Epithelial cell of proximal tubule (primary cell): ENCODE data around the gene CFAP20. TPM values are rescaled to one million over a fixed set of nuclear protein-coding genes. Genes with fewer than 3 reads are reported as not detected.
A peak's percentile ranks its signal among the peaks of the same experiment; 100 is the strongest.

Experiments
- DNase-seq: peaks from one replicate; pipeline ENCODE4 v3.0.0-alpha.2; 2011; ENCODE audit warnings: low read depth
- H3K4me3 ChIP-seq: 2 replicates; pipeline ENCODE4 v1.5.1; 2011; ENCODE audit warnings: low read depth, mild to moderate bottlenecking, low read length
- total RNA-seq: library from RNA; depleted of rRNA; stranded (reverse); fragments of >200 nt; gene quantifications from 2 replicates; pipeline ENCODE4 v1.2.3, GENCODE V29; 2015
- TF ChIP-seq, protein P1 (sequence below): conservative IDR thresholded peaks from 2 replicates; pipeline ENCODE4 v1.5.1; 2012; ENCODE audit warnings: low read depth, mild to moderate bottlenecking, low read length

Gene CFAP20
- total RNA-seq, 1 donor from 2014 or later: 38.6 TPM

- no peak for DNase-seq
- no peak overlapping the region for H3K4me3 ChIP-seq
- TF ChIP-seq, protein P1, sequence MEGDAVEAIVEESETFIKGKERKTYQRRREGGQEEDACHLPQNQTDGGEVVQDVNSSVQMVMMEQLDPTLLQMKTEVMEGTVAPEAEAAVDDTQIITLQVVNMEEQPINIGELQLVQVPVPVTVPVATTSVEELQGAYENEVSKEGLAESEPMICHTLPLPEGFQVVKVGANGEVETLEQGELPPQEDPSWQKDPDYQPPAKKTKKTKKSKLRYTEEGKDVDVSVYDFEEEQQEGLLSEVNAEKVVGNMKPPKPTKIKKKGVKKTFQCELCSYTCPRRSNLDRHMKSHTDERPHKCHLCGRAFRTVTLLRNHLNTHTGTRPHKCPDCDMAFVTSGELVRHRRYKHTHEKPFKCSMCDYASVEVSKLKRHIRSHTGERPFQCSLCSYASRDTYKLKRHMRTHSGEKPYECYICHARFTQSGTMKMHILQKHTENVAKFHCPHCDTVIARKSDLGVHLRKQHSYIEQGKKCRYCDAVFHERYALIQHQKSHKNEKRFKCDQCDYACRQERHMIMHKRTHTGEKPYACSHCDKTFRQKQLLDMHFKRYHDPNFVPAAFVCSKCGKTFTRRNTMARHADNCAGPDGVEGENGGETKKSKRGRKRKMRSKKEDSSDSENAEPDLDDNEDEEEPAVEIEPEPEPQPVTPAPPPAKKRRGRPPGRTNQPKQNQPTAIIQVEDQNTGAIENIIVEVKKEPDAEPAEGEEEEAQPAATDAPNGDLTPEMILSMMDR: no peak
Measured at GRCh38 chr16:58138852-58139251, 9.7 kb upstream of the CFAP20 start.

DNA sequence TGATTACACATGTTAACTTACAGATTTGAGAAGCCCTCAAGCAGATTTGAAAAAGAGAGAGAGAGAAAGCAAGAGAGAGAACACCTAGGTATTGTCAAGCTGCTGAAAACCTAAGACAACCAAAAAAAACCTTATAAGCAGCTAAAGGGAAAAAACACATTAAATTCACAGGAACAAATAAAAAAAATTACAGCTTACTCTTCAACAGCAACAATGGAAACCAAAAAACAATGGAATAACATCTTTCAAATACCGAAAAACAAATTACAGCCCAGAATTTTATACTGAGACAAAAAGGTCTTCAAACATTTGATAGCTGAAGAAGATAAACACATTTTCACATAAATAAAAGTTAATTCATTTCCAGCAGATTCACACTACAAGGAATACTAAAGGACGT is 8.4 kb upstream of the CFAP20 start:
- DNase-seq: no peak
- TF ChIP-seq, protein P1: no peak
- H3K4me3 ChIP-seq: no peak overlapping the region

GRCh38 chr16:58128711-58129096 is 477 bp downstream of the CFAP20 start:
- peak overlapping the region; percentile 98 for H3K4me3 ChIP-seq
- DNase-seq: no peak
- TF ChIP-seq, protein P1: no peak

DNA sequence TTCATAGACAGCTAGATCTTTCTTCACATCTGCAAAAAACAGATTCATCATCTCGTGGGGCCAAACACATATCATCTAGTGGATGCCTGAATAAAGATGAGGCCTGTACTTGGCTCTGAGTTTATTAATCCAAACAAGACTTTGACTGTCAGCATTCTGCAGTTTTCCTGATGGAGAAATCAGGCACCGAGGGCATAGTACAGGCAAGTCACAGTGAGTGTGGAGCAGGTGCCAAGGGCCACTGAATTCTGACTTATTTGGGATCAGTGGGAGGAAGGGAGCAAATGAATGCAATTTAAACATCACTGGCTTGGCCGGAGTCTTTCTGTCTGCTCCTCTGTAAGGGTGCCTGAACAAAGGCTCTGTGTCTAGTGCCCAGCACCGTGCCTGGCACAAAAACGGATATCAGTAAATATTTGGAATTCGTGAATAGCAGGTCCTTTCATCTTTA is 975 bp downstream of the CFAP20 start:
- no peak for DNase-seq
- H3K4me3 ChIP-seq: peak overlapping the region; percentile 98
- TF ChIP-seq, protein P1: no peak

DNA sequence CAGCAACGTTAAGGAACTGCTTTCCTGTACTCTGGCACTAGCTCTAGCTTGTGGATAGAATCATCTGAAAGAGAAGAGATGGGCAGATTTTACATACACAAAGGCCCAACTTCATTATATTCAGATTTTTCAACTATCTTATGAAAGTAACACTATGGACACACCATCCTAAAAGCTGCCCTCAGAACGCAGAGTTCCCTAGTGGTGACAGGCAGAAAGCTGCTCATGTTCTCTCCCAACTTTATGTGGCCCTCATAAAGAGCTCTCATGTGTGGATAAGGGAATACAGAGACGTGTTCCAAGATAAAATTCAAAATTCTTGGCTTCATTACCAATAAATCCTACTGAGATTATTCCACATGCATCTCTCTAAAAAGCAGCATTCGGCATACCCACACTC is 1.5 kb downstream of the CFAP20 start:
- TF ChIP-seq, protein P1: peak; percentile 32
- no peak for DNase-seq
- peak overlapping the region; percentile 98 for H3K4me3 ChIP-seq

DNA sequence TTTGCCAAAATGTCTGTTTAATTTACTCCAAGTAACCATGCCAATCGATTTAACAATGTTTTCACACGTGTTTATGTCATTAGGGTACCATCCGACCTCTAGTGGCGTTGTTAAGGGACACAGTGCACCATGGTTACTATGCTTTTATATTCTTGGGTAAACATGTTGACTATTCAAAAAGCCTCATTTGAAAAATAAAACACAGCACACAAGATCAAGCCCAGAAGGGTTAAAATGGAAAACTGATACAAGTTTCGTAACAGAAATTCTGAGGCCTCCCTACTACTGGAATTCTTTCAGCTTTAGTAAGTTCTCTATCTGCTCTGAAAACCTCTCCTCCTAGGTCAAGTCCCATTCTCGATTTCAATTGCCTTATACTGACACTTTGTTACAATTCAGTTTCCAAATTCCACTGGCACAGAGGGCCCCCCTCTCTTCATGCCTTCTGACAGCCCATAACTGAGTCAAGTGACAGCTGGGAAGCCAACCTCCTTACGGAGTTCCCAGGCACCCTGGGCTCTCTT is 2.1 kb downstream of the CFAP20 start:
- TF ChIP-seq, protein P1: peak; percentile 43
- H3K4me3 ChIP-seq: peak overlapping the region; percentile 98
- DNase-seq: no peak

DNA sequence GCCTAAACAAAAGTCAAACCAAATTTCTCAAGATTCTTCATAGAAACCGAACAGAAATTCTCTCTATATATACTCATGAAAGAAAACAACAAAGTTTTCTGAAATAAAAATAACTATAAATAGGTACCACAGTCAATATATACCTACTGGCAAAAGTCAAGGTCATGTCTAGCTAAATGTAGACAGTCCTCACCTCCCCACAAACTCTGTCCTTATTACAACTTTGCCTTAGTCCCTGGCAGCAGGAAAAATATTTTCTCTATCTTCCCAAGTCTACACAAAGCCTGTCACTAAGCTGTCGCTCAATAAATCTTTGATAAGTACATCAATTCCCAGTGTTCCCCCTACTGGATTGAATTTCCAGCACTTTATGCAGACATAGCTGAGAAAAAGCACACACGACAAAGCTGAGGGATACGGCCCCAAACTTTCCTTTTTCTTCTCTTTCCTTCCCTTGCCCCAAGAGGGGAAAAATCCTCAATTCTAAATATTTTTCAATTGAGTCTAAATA is 2.7 kb downstream of the CFAP20 start:
- no peak for DNase-seq
- TF ChIP-seq, protein P1: no peak
- H3K4me3 ChIP-seq: peak overlapping the region; percentile 98
